K562 (cell line): Measurements from ENCODE around the gene GLIPR2. TPM values are rescaled to one million over a fixed set of nuclear protein-coding genes. Genes with fewer than 3 reads are reported as not detected.

Experiments used
- ATAC-seq: fragments of 200-7000 bp; cut with Tn5 transposase; 3 replicates; pipeline ENCODE4 v1.9.1; 2020; ENCODE audit warnings: moderate library complexity
- BruUV-seq: library from RNA; stranded (reverse); fragments of 400-500 nt; replicated peaks from 2 replicates; lab custom pipeline; 2021; lab: Mats Ljungman, UMichigan
- CTCF ChIA-PET: fragments of 300-600 bp; formaldehyde crosslinking; extraction: SDS; loops from one replicate; lab custom pipeline; 2021; ENCODE audit warnings: low intra/inter-chr PET ratio; lab: Yijun Ruan, JAX
- POLR2A ChIA-PET: fragments of 300-600, 350-650 bp; sonication (Branson Sonifier 250); formaldehyde crosslinking; extraction: SDS; loops from one replicate; lab custom pipeline; 2021; ENCODE audit warnings: antibody characterized with exemption, inconsistent platforms; lab: Yijun Ruan, JAX
- DNase-seq, 4 experiments: peaks; one replicate each; pipeline versions ENCODE4 v3.0.0 to v3.0.0-alpha.2; 2011 to 2018; ENCODE audit warnings: low spot score in 3 of 4, mixed read lengths in 3 of 4; ENCODE audit errors: extremely low read depth in 1 of 4
- FAIRE-seq: peaks from 2 replicates; lab custom pipeline; 2011; peaks lifted over from hg19 to GRCh38; lab: Jason Lieb, UNC
- H2AFZ ChIP-seq: 2 replicates; pipeline ENCODE4 v1.6.0; 2011; ENCODE audit warnings: low read depth, low read length, control low read depth, inconsistent platforms
- H3K27ac ChIP-seq: fragments of 200-600 bp; 3 replicates; pipeline ENCODE4 v1.8.0; 2011; ENCODE audit warnings: low read depth, mild to moderate bottlenecking, control low read depth, inconsistent platforms, low read length, moderate library complexity, mixed read lengths; ENCODE audit errors: extremely low read depth
- H3K27me3 ChIP-seq, 2 experiments: fragments of 300-600 bp in 1 of 2; 2 replicates in 1 of 2; 3 replicates in 1 of 2; pipeline versions ENCODE4 v1.6.0 to v1.8.0; 2011; ENCODE audit warnings: inconsistent platforms in 2 of 2, low read length in 2 of 2, mild to moderate bottlenecking in 1 of 2, mixed read lengths in 1 of 2, moderate library complexity in 1 of 2; ENCODE audit not compliant: control insufficient read depth in 2 of 2, insufficient read depth in 2 of 2
- H3K36me3 ChIP-seq: fragments of 300-600 bp; 3 replicates; pipeline ENCODE4 v1.8.0; 2011; ENCODE audit warnings: mild to moderate bottlenecking, low read length, inconsistent platforms; ENCODE audit not compliant: control insufficient read depth, insufficient read depth
- H3K4me1 ChIP-seq, 2 experiments: fragments of 200-600 bp in 1 of 2; replicated peaks in 1 of 2; 2 replicates in 1 of 2; 3 replicates in 1 of 2; pipeline versions ENCODE4 v1.5.1 to v1.8.0; 2011; ENCODE audit warnings: inconsistent platforms in 2 of 2, low read length in 2 of 2, mild to moderate bottlenecking in 1 of 2, mixed read lengths in 1 of 2, moderate library complexity in 1 of 2; ENCODE audit not compliant: control insufficient read depth in 2 of 2, insufficient read depth in 2 of 2
- H3K4me2 ChIP-seq: 2 replicates; pipeline ENCODE4 v1.6.1; 2011; ENCODE audit warnings: low read length, control low read depth, inconsistent platforms, mixed read lengths; ENCODE audit not compliant: insufficient read depth
- H3K4me3 ChIP-seq: fragments of 200-600 bp; sonication (generic), shearing (Covaris generic); 2 replicates; pipeline ENCODE4 v1.5.1; 2016; ENCODE audit warnings: control low read depth, inconsistent platforms
- H3K79me2 ChIP-seq: fragments of 200-600 bp; 3 replicates; pipeline ENCODE4 v1.8.0; 2011; ENCODE audit warnings: low read length, inconsistent platforms; ENCODE audit not compliant: control insufficient read depth, insufficient read depth
- H3K9ac ChIP-seq, 2 experiments: 2 replicates each; pipeline versions ENCODE4 v1.6.0 to v1.6.1; 2011; ENCODE audit warnings: low read depth in 2 of 2, low read length in 2 of 2, control low read depth in 1 of 2, inconsistent platforms in 1 of 2, mild to moderate bottlenecking in 1 of 2, mixed read lengths in 1 of 2; ENCODE audit not compliant: insufficient read depth in 1 of 2
- H3K9me1 ChIP-seq: one replicate; pipeline ENCODE4 v1.6.0; 2011; ENCODE audit warnings: inconsistent platforms, mild to moderate bottlenecking, low read length, moderate library complexity; ENCODE audit not compliant: control insufficient read depth, insufficient read depth
- H3K9me3 ChIP-seq: replicated peaks from 2 replicates; pipeline ENCODE4 v1.5.1; 2011; ENCODE audit warnings: low read depth, low read length, inconsistent platforms; ENCODE audit not compliant: control insufficient read depth, insufficient read depth
- H4K20me1 ChIP-seq: replicated peaks from 2 replicates; pipeline ENCODE4 v1.6.1; 2011; ENCODE audit warnings: low read length, inconsistent platforms, mixed read lengths; ENCODE audit not compliant: control insufficient read depth, insufficient read depth
- HNRNPK ChIP-seq: fragments of 200-400 bp; formaldehyde crosslinking; IDR thresholded peaks from one replicate; pipeline ENCODE4 v1.6.1; 2018; ENCODE audit warnings: mild to moderate bottlenecking, low read depth, low read length; ENCODE audit not compliant: poor library complexity, severe bottlenecking
- ZBTB7A ChIP-seq: IDR thresholded peaks from 2 replicates; pipeline ENCODE4 v1.6.1; 2011; ENCODE audit warnings: low read depth, mild to moderate bottlenecking, low read length, moderate library complexity, borderline replicate concordance; ENCODE audit not compliant: control insufficient read depth
- ZNF23 ChIP-seq: fragments of 250-450 bp; sonication (Bioruptor Pico); IDR thresholded peaks from 2 replicates; pipeline ENCODE4 v1.4.0; 2020; ENCODE audit warnings: mild to moderate bottlenecking
- WGBS: fragments of 100-300 bp; shearing (Covaris generic); methylation state at CpG from one replicate; pipeline ENCODE4 v1.1.6; 2016; ENCODE audit warnings: low coverage, mixed read lengths; ENCODE audit not compliant: insufficient coverage; ENCODE audit errors: missing lambda C conversion rate; 5-methylcytosine and 5-hydroxymethylcytosine counted together
- in situ Hi-C: fragments of 300-500 bp; cut with MboI; formaldehyde crosslinking; loops from 4 replicates; pipeline ENCODE4 v1.15.0; 2018; ENCODE audit warnings: inconsistent platforms, mixed read lengths
- intact Hi-C: fragments of 100-400 bp; cut with micrococcal nuclease; formaldehyde crosslinking; loops from 2 replicates; pipeline ENCODE4 v1.14.2; 2022
- polyA plus RNA-seq, 8 experiments: library from polyadenylated mRNA; depleted of rRNA in 4 of 8; stranded (reverse) in 5 of 8; unstranded in 3 of 8; fragments of >200 nt; fragmentation: Nextera tagmentation in 2 of 8; fragmentation: Illumina TruSeq in 1 of 8; extraction: Ambion mirVana in 2 of 8; extraction: Trizol in 1 of 8; gene quantifications; 2 replicates each; pipeline versions ENCODE4 v1.2.1 to v1.2.3, GENCODE V29; 2011 to 2014; ENCODE audit warnings: inconsistent platforms in 1 of 8, missing spikeins in 1 of 8
- total RNA-seq, 7 experiments: library from RNA; depleted of rRNA in 6 of 7; stranded (reverse); fragments of >200 nt in 6 of 7; fragmentation: Illumina TruSeq in 2 of 7; extraction: Trizol in 2 of 7; gene quantifications; 2 replicates each; pipeline versions ENCODE4 v1.2.1 to v1.2.3, GENCODE V29; 2011 to 2021; ENCODE audit warnings: low replicate concordance in 1 of 7

GLIPR2 gene
- total and polyA plus RNA-seq, 9 of the 15 experiments (the other 6 are each of a cell fraction or from before 2014, with no cell fraction given): 1.4 to 8.8 (median 2.9) TPM

DNA sequence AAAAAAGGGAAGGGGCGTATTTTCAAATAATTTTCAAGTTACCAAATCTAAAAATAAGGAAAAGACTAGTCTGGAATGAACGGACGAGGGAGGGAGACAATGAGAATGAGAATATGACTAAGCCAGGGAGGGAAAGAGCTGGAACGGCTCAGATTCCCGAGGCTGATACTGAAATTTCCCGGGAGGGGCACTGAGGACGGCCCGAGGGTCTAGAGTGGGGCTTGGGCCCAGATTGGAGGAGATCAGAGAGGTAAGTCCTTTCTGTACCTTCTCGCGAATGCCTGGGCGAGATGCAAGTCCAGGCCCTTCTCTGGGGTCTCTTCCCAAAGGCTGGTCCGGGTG is 29.3 kb downstream of the GLIPR2 start:
- no peak overlapping the region for H3K9ac ChIP-seq
- H3K79me2 ChIP-seq: no peaks in the 10 kb centered on the region
- no peak for DNase-seq
- H3K4me3 ChIP-seq: no peak overlapping the region
- intact Hi-C loops (loop anchor here (1.0 to 5.0 kb wide), 3 partner anchors 62 to 208 kb away; partner anchors contain the start of gene OR2S2), in situ Hi-C loops (loop anchor here (5.0 kb wide), 1 partner anchor 63 kb away; no protein-coding TSS in a partner anchor)
- H2AFZ ChIP-seq: no peak overlapping the region
- H3K27ac ChIP-seq: no peak overlapping the region
- H3K4me2 ChIP-seq: no peak overlapping the region
- ChIA-PET CTCF (interaction anchor here (0.7 to 2.5 kb wide), 3 partner anchors 60 to 264 kb away, joined by 3 to 13 read pairs (median 3); no protein-coding TSS in a partner anchor), POLR2A (interaction anchor here (1.1 to 1.2 kb wide), 2 partner anchors 9 to 23 kb away, joined by 3 read pairs; no protein-coding TSS in a partner anchor)
- no TSS peak for BruUV-seq
- TF ChIP-seq ZNF23 (CRISPR knock-in tag) (no peak), HNRNPK (no peak), ZBTB7A (0 out of 2 replicates have a peak, but pooled peaks have one; percentile 10)
- no peaks in the 10 kb centered on the region for H4K20me1 ChIP-seq
- H3K4me1 ChIP-seq: peaks cover 5 to 22% of the 10 kb centered on the region in 2 experiments; a peak in 4 of 5 replicates
- H3K9me1 ChIP-seq: no peaks in the 10 kb centered on the region
- FAIRE-seq: no peak
- 6% methylated on average over 7 of the region's 12 CpGs for WGBS
- H3K9me3 ChIP-seq: no peaks in the 10 kb centered on the region
- H3K27me3 ChIP-seq: peaks cover 0 to 9% of the 10 kb centered on the region in 2 experiments; a peak in 2 of 5 replicates
- ATAC-seq: no peak
- no peaks in the 10 kb centered on the region for H3K36me3 ChIP-seq
